Measurements from ENCODE around the gene CXCR3.

DNA sequence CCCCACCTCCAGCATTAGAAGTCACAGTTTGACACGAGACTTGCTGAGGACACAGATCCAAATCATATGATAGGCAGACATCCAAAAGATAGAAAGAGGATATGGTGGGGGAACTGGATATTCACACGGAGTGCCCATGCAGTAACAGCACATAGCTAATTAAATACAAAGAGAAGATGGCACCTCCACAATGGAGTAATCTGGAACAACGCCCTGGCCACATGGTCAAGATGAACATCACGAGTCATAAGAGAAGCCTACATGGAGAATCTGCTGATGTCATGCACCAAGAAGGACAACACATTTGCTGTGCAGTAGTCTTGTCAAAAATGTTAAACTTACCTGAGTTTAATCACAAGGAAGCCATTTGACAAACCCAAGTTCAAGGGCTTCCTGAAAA is 39.0 kb upstream of the CXCR3 start:
- TF ChIP-seq CTCF (IDR thresholded peaks at IDR 0.05) (no peak), POLR2A (IDR thresholded peaks at IDR 0.05) (no peak)

Data from adrenal gland (tissue), 5 donors.